Left lung (tissue), 14 donors: ENCODE measurements around the gene KCNIP2. TPM values are rescaled to one million over a fixed set of nuclear protein-coding genes. Genes with fewer than 3 reads are reported as not detected.

Source experiments
- ATAC-seq: fragments of 200-7000 bp; cut with Tn5 transposase; one replicate; pipeline ENCODE4 v1.9.1; 2020; ENCODE audit warnings: moderate library complexity
- DNase-seq, 4 donors: peaks; one replicate each; pipeline ENCODE4 v3.0.0-alpha.2; 2013 to 2020
- H3K27ac ChIP-seq, 2 donors: fragments of 200-600 bp; sonication (generic) in 1 of 2; one replicate each; pipeline versions ENCODE4 v1.5.0 to v1.8.0; 2020 to 2021
- H3K27me3 ChIP-seq, 2 donors: fragments of 200-600 bp; sonication (generic) in 1 of 2; one replicate each; pipeline versions ENCODE4 v1.5.0 to v1.8.0; 2020 to 2021
- H3K36me3 ChIP-seq, 2 donors: fragments of 200-600 bp; sonication (generic) in 1 of 2; one replicate each; pipeline versions ENCODE4 v1.5.0 to v1.8.0; 2020 to 2021
- H3K4me1 ChIP-seq, 2 donors: fragments of 200-600 bp; one replicate each; pipeline ENCODE4 v1.8.0; 2021
- H3K4me3 ChIP-seq, 2 donors: fragments of 200-600 bp; sonication (generic) in 1 of 2; one replicate each; pipeline versions ENCODE4 v1.5.0 to v1.8.0; 2020 to 2021; ENCODE audit warnings: mild to moderate bottlenecking in 1 of 2
- H3K9me3 ChIP-seq, 2 donors: fragments of 200-600 bp; sonication (generic) in 1 of 2; one replicate each; pipeline versions ENCODE4 v1.5.0 to v1.8.0; 2020 to 2021
- CTCF ChIP-seq, 2 donors: fragments of 200-600 bp; sonication (generic) in 1 of 2; IDR thresholded peaks; one replicate each; pipeline versions ENCODE4 v1.5.0 to v1.8.0; 2021; ENCODE audit warnings: antibody characterized with exemption in 2 of 2
- intact Hi-C, 2 donors: fragments of 100-400 bp; cut with DNase I; formaldehyde crosslinking; loops; one replicate each; pipeline versions ENCODE4 v1.11.2 to v1.14.2; 2022
- long read RNA-seq, 12 donors: library from polyadenylated mRNA in 2 of 12; unstranded in 2 of 12; transcript quantifications; one replicate each; pipeline ENCODE4 v2.0.0 and lab custom pipeline, GENCODE V29; 2019 to 2026
- polyA plus RNA-seq, 6 donors: library from polyadenylated mRNA; unstranded; fragments of 120-200 nt; gene quantifications; one replicate each; pipeline ENCODE4 v1.2.1, GENCODE V29; 2013; ENCODE audit not compliant: insufficient read length in 6 of 6
- total RNA-seq, 2 donors: library from RNA; stranded (reverse); fragmentation: NEBNext Ultra II Directional; extraction: Animal tissue kit (Norgen Biotek cat#: 25700); gene quantifications; one replicate each; pipeline ENCODE4 v1.2.1, GENCODE V29; 2021
- donor health status: DM: no; HTN: yes; CAD: no.
- donor health status: DM: no; HTN: no; CAD: no.

The KCNIP2 gene
- total RNA-seq (1 to 10 TPM; 2.2 to 2.3 TPM), polyA plus RNA-seq (1 to 10 TPM; 5.3 to 9.0 (median 8.4) TPM)
- long read RNA-seq, donor 1: 0 reads
- long read RNA-seq, donor 2: 0 reads
- long read RNA-seq, donor 3: 0 reads
- long read RNA-seq, donor 4: 0 reads
- long read RNA-seq, donor 5: 0 reads
- long read RNA-seq, donor 6: 0 reads
- long read RNA-seq, donor 7: 0 reads
- long read RNA-seq, donor 8: 0 reads
- long read RNA-seq, donor 9: 0 reads
- long read RNA-seq, donor 10: 0 reads
- long read RNA-seq, donor 11, partial matches to known transcripts: 0 of 6 reads
- long read RNA-seq, donor 11, other reads (novel, unspliced or antisense): 0 of 6 reads
- long read RNA-seq, donor 12: 0 reads

GRCh38 chr10:101843032-101844021 lies at the start of gene KCNIP2:
Gene KCNIP2, minus strand, starts transcription at chr10:101843800. Its CDS starts 232 bp downstream, at chr10:101843568.
- no peak for ATAC-seq
- Histone ChIP-seq H3K9me3 (no peaks in the 10 kb centered on the region), H3K27me3 (peaks cover 0 to 6% of the 10 kb centered on the region in 2 donors), H3K36me3 (peaks cover 0 to 28% of the 10 kb centered on the region in 2 donors), H3K4me1 (peaks cover 7 to 44% of the 10 kb centered on the region in 2 donors), H3K4me3 (peak within 1 kb of the TSS in 1 of 2 donors; percentile 31), H3K27ac (no peak within 1 kb of the TSS)
- intact Hi-C loops: loop anchor here in 1 of 2 donors (10.0 kb wide), 1 partner anchor 171 kb away; no protein-coding TSS in a partner anchor
- TF ChIP-seq CTCF (IDR thresholded peaks at IDR 0.05): peak; percentile 38 to 65
- DNase-seq: peak in 1 of 4 donors; percentile 87

GRCh38 chr10:101892782-101893391 lies 49.3 kb upstream of the KCNIP2 start:
- Histone ChIP-seq H3K9me3 (no peaks in the 10 kb centered on the region), H3K4me1 (peaks cover 0 to 10% of the 10 kb centered on the region in 2 donors), H3K36me3 (peaks cover 0 to 7% of the 10 kb centered on the region in 2 donors), H3K27me3 (no peaks in the 10 kb centered on the region), H3K4me3 (no peak overlapping the region), H3K27ac (no peak overlapping the region)
- TF ChIP-seq CTCF (IDR thresholded peaks at IDR 0.05): no peak
- no peak for ATAC-seq
- DNase-seq: no peak
- intact Hi-C loops: loop anchor here in 1 of 2 donors (5.0 kb wide), 1 partner anchor 119 kb away; no protein-coding TSS in a partner anchor

GRCh38 chr10:101889256-101890210 lies 45.9 kb upstream of the KCNIP2 start:
- no peaks in the 10 kb centered on the region for H3K4me1 ChIP-seq
- peaks cover 0 to 7% of the 10 kb centered on the region in 2 donors for H3K36me3 ChIP-seq
- peak; percentile 68 to 71 for TF ChIP-seq CTCF (IDR thresholded peaks at IDR 0.05)
- H3K27me3 ChIP-seq: no peaks in the 10 kb centered on the region
- no peaks in the 10 kb centered on the region for H3K9me3 ChIP-seq
- intact Hi-C loops: loop anchor here in 1 of 2 donors (5.0 kb wide), 1 partner anchor 123 kb away; no protein-coding TSS in a partner anchor
- no peak overlapping the region for H3K4me3 ChIP-seq
- peak in 3 of 4 donors; percentile 31 to 66 (median 65) for DNase-seq
- peak; percentile 82 for ATAC-seq
- H3K27ac ChIP-seq: no peak overlapping the region

GRCh38 chr10:101888251-101888949 lies 44.8 kb upstream of the KCNIP2 start:
- TF ChIP-seq CTCF (IDR thresholded peaks at IDR 0.05): no peak
- peaks cover 0 to 7% of the 10 kb centered on the region in 2 donors for H3K36me3 ChIP-seq
- H3K27ac ChIP-seq: no peak overlapping the region
- H3K27me3 ChIP-seq: no peaks in the 10 kb centered on the region
- H3K4me1 ChIP-seq: no peaks in the 10 kb centered on the region
- no peak for ATAC-seq
- DNase-seq: no peak
- H3K4me3 ChIP-seq: no peak overlapping the region
- no peaks in the 10 kb centered on the region for H3K9me3 ChIP-seq
- intact Hi-C loops: no loop called here
